SU-DHL-6 (cell line): Measurements from ENCODE around the gene FBXO31.

Experiments used
- H2AFZ ChIP-seq: fragments of 200-600 bp; sonication (generic); 2 replicates; pipeline ENCODE4 v1.6.1; 2014; ENCODE audit warnings: low read depth, mild to moderate bottlenecking, moderate library complexity, mixed read lengths, antibody characterized with exemption, low read length; ENCODE audit not compliant: severe bottlenecking
- H3F3A ChIP-seq: fragments of 200-600 bp; shearing (Covaris generic); 2 replicates; pipeline ENCODE4 v1.6.0; 2016; ENCODE audit warnings: antibody characterized with exemption, mild to moderate bottlenecking; ENCODE audit not compliant: insufficient read depth
- H3K27ac ChIP-seq: fragments of 200-600 bp; sonication (generic); 2 replicates; pipeline ENCODE4 v1.5.1; 2016; ENCODE audit warnings: low read depth, mild to moderate bottlenecking, low read length, moderate library complexity, mixed read lengths
- H3K27me3 ChIP-seq: fragments of 200-600 bp; sonication (generic), shearing (Covaris generic); 2 replicates; pipeline ENCODE4 v1.6.0; 2014; ENCODE audit warnings: mild to moderate bottlenecking, low read length
- H3K36me3 ChIP-seq: fragments of 200-600 bp; sonication (generic); 2 replicates; pipeline ENCODE4 v1.6.1; 2014; ENCODE audit warnings: mild to moderate bottlenecking, low read length, mixed read lengths
- H3K4me2 ChIP-seq: fragments of 300-600, 200-600 bp; shearing (Covaris generic), sonication (generic); 2 replicates; pipeline ENCODE4 v1.6.0; 2014; ENCODE audit warnings: low read length, low read depth, mild to moderate bottlenecking; ENCODE audit not compliant: poor library complexity, severe bottlenecking
- H3K4me3 ChIP-seq: fragments of 200-600 bp; sonication (generic); 2 replicates; pipeline ENCODE4 v1.5.1; 2014; ENCODE audit warnings: antibody characterized with exemption, low read length, mild to moderate bottlenecking, mixed read lengths; ENCODE audit not compliant: insufficient read depth, poor library complexity, severe bottlenecking
- H3K79me2 ChIP-seq: fragments of 200-600 bp; sonication (generic); 2 replicates; pipeline ENCODE4 v1.6.1; 2014; ENCODE audit warnings: mild to moderate bottlenecking, low read length, moderate library complexity; ENCODE audit not compliant: insufficient read depth
- H3K9ac ChIP-seq: fragments of 200-600 bp; sonication (generic); 2 replicates; pipeline ENCODE4 v1.7.0; 2014; ENCODE audit warnings: mild to moderate bottlenecking, low read length
- H3K9me2 ChIP-seq: fragments of 200-600 bp; sonication (generic); replicated peaks from 2 replicates; pipeline ENCODE4 v1.6.1; 2014; ENCODE audit warnings: low read length; ENCODE audit not compliant: insufficient read depth
- H3K9me3 ChIP-seq: fragments of 200-600 bp; sonication (generic); 2 replicates; pipeline ENCODE4 v1.6.1; 2014; ENCODE audit warnings: low read length, mixed read lengths; ENCODE audit not compliant: insufficient read depth
- H4K20me1 ChIP-seq: fragments of 200-600 bp; sonication (generic); 2 replicates; pipeline ENCODE4 v1.6.1; 2014; ENCODE audit warnings: low read depth, mild to moderate bottlenecking, antibody characterized with exemption, low read length, moderate library complexity, mixed read lengths
- EZH2phosphoT487 ChIP-seq: fragments of 200-600 bp; sonication (generic), shearing (Covaris generic); conservative IDR thresholded peaks from 2 replicates; pipeline ENCODE4 v1.6.1; 2018; ENCODE audit warnings: mild to moderate bottlenecking, antibody characterized with exemption, low read length, moderate library complexity, mixed read lengths
- TF ChIP-seq, protein P1 (sequence below): fragments of 200-600 bp; sonication (generic); IDR thresholded peaks from one replicate; pipeline ENCODE4 v1.5.1; 2017; ENCODE audit warnings: antibody characterized with exemption, mild to moderate bottlenecking, low read length, moderate library complexity; ENCODE audit not compliant: insufficient read depth, poor library complexity, severe bottlenecking

Gene FBXO31

DNA sequence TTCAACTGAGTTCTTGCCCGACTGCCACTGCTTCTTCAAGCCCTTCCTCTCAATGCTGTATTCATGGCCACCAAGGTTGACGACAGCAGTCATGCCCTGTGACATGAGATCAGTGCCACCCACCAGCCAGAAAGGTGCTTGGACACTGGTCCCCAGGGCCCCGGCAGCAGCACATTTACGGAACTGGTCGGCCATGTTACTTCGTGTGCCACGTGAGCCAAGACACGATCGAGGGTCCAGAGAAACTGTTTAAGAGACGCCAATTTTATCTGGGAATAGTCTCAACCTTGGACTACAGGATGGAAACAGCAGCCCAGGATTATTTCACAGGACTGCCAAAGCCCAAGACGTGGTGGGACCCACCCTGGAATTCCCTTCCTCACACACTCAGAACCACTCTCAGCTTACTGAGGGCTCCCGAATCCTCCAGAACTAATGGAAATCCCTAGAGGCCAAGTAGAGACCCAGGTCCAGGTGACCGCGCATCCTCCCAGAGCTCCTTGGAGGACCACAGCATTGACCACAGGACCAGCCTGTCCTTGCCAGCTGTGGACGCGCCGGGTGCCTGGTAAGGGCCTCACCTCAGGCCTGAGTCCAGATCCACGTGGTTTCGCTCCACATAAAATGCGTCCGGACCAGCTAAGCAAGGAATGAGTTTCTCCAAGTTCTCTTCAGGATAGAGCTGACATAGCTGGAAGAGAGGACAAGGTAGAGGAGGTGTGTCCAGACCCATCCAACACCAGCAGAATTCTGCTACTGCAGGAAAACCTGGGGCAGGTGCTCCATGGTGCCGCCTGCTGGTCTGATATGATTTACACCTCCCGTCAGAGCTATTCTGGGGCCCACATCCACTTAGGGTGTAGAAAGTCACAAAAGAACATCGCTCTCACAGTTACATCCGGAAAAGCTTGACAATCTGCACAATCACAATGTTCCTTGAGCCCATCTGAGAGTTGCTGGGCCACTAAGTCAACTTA, 36.7 kb upstream of the FBXO31 start:
- Histone ChIP-seq H3K79me2 (no peaks in the 10 kb centered on the region), H3K4me3 (no peak overlapping the region), H3K4me2 (no peak overlapping the region), H3K9me2 (no peaks in the 10 kb centered on the region), H3K27me3 (no peaks in the 10 kb centered on the region), H2AFZ (no peak overlapping the region), H3K9me3 (no peaks in the 10 kb centered on the region), H3K27ac (no peak overlapping the region), H3K36me3 (no peaks in the 10 kb centered on the region), H4K20me1 (no peaks in the 10 kb centered on the region), H3F3A (no peaks in the 10 kb centered on the region), H3K9ac (no peak overlapping the region)
- TF ChIP-seq EZH2phosphoT487: no peak
- TF ChIP-seq, protein P1, sequence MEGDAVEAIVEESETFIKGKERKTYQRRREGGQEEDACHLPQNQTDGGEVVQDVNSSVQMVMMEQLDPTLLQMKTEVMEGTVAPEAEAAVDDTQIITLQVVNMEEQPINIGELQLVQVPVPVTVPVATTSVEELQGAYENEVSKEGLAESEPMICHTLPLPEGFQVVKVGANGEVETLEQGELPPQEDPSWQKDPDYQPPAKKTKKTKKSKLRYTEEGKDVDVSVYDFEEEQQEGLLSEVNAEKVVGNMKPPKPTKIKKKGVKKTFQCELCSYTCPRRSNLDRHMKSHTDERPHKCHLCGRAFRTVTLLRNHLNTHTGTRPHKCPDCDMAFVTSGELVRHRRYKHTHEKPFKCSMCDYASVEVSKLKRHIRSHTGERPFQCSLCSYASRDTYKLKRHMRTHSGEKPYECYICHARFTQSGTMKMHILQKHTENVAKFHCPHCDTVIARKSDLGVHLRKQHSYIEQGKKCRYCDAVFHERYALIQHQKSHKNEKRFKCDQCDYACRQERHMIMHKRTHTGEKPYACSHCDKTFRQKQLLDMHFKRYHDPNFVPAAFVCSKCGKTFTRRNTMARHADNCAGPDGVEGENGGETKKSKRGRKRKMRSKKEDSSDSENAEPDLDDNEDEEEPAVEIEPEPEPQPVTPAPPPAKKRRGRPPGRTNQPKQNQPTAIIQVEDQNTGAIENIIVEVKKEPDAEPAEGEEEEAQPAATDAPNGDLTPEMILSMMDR: peak; percentile 27

DNA sequence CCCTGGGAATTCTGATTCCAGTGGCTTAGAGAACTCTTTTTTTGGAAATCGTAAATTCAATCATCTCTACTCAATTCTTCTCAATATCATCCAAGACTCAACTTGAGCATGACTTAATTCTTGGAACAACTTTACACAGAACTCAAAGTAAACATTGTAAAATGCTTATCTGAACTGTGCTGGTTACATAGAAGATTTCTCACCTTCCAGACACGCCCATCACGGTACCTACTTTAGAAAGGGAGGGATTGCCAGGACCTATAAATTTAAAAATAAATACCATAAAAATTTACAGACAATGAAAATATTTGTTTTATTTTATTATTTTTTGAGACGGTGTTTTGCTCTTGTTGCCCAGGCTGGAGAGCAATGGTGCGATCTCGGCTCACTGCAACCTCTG, 35.1 kb upstream of the FBXO31 start:
- no peaks in the 10 kb centered on the region for H3K79me2 ChIP-seq
- H3K27ac ChIP-seq: no peak overlapping the region
- no peaks in the 10 kb centered on the region for H3K9me3 ChIP-seq
- H3K27me3 ChIP-seq: no peaks in the 10 kb centered on the region
- H3K9me2 ChIP-seq: no peaks in the 10 kb centered on the region
- H3K4me3 ChIP-seq: no peak overlapping the region
- H3K4me2 ChIP-seq: no peak overlapping the region
- H3K9ac ChIP-seq: no peak overlapping the region
- no peak overlapping the region for H2AFZ ChIP-seq
- H3K36me3 ChIP-seq: no peaks in the 10 kb centered on the region
- no peaks in the 10 kb centered on the region for H3F3A ChIP-seq
- no peak for TF ChIP-seq EZH2phosphoT487
- TF ChIP-seq, protein P1: no peak
- H4K20me1 ChIP-seq: no peaks in the 10 kb centered on the region

DNA sequence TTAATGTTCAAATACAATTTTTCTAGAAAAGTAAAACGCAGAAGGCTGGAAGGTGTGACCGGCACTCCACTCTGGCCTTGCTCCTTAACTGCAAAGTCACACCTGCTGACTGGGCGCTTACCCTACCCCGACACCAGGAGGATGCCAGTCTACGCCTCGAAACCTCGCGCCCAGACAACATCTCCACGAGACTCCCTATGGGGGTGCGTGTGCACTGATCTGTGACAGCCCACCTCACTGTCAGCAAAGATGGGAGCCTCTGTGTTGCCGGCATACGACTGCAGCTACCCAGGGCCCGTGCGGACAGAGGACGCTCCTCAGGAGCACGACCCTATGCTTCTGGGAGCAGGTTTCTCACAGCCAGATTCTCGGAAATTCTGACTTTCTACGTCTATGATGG, 34.6 kb upstream of the FBXO31 start:
- Histone ChIP-seq H3K27me3 (no peaks in the 10 kb centered on the region), H3K36me3 (no peaks in the 10 kb centered on the region), H3K9me2 (no peaks in the 10 kb centered on the region), H2AFZ (no peak overlapping the region), H3K9ac (no peak overlapping the region), H3F3A (no peaks in the 10 kb centered on the region), H4K20me1 (no peaks in the 10 kb centered on the region), H3K4me3 (no peak overlapping the region), H3K4me2 (no peak overlapping the region), H3K9me3 (no peaks in the 10 kb centered on the region), H3K27ac (no peak overlapping the region), H3K79me2 (no peaks in the 10 kb centered on the region)
- no peak for TF ChIP-seq EZH2phosphoT487
- TF ChIP-seq, protein P1: no peak
